ENCODE data around the gene TPSG1.

GRCh38 chr16:1258906-1259759 lies 34.1 kb upstream of the TPSG1 start:
- TF ChIP-seq POLR2A (IDR thresholded peaks at IDR 0.05) = no peak
- TF ChIP-seq CTCF (IDR thresholded peaks at IDR 0.05 in 8 of 11, conservative IDR thresholded peaks at IDR 0.05 in 3 of 11) = no peak
- TF ChIP-seq POLR2AphosphoS5 (IDR thresholded peaks at IDR 0.05) = no peak
